Epithelial cell of prostate (primary cell): ENCODE measurements around the gene SIVA1.
"Not testable (repeated sequence)": the region's sequence is repeated elsewhere in the genome, so short reads cannot be mapped to it uniquely, and the experiment has no call there.

ENCODE experiments used
- DNase-seq: peaks from one replicate; pipeline ENCODE4 v3.0.0-alpha.2; 2011; ENCODE audit warnings: low read depth, low spot score
- H3K27ac ChIP-seq: fragments of 450-650 bp; 2 replicates; pipeline ENCODE4 v1.5.1; 2017; ENCODE audit warnings: mild to moderate bottlenecking

The SIVA1 gene

GRCh38 chr14:104747876-104748275 lies 5.1 kb upstream of the SIVA1 start:
- DNase-seq: no peak
- peak overlapping the region; percentile 88 for H3K27ac ChIP-seq

- DNase-seq: no peak
- peak overlapping the region; percentile 88 for H3K27ac ChIP-seq
Observed at GRCh38 chr14:104749111-104749649, 3.8 kb upstream of the SIVA1 start.

- H3K27ac ChIP-seq: peak overlapping the region; percentile 88
- DNase-seq: no peak
Observed at GRCh38 chr14:104750056-104750752, 2.7 kb upstream of the SIVA1 start.

- DNase-seq, H3K27ac ChIP-seq: not testable (repeated sequence)
Observed at GRCh38 chr14:104750753-104751057, 2.2 kb upstream of the SIVA1 start.

GRCh38 chr14:104751539-104752422 lies 1.2 kb upstream of the SIVA1 start:
- DNase-seq: no peak
- peak overlapping the region; percentile 57 for H3K27ac ChIP-seq

- H3K27ac ChIP-seq: peak overlapping the region; percentile 57
- DNase-seq: no peak
Observed at GRCh38 chr14:104752423-104752734, 568 bp upstream of the SIVA1 start.

- H3K27ac ChIP-seq: peak overlapping the region; percentile 57
- no peak for DNase-seq
Observed at GRCh38 chr14:104753528-104754212, 723 bp downstream of the SIVA1 start.

- DNase-seq: no peak
- no peak overlapping the region for H3K27ac ChIP-seq
Observed at GRCh38 chr14:104754213-104754851, 1.4 kb downstream of the SIVA1 start.

- H3K27ac ChIP-seq: no peak overlapping the region
- DNase-seq: no peak
Observed at GRCh38 chr14:104755621-104756020, 2.7 kb downstream of the SIVA1 start.

GRCh38 chr14:104756477-104757237 lies 3.7 kb downstream of the SIVA1 start:
- DNase-seq: no peak
- H3K27ac ChIP-seq: no peak overlapping the region

GRCh38 chr14:104757238-104757585 lies 4.3 kb downstream of the SIVA1 start:
- H3K27ac ChIP-seq: no peak overlapping the region

GRCh38 chr14:104757681-104758392 lies 4.9 kb downstream of the SIVA1 start:
- no peak for DNase-seq
- H3K27ac ChIP-seq: no peak overlapping the region

More at GRCh38 chr14:104757238-104757585, 4.3 kb downstream of the SIVA1 start:
- no peak for DNase-seq

- no peak for DNase-seq
- H3K27ac ChIP-seq: no peak overlapping the region
Observed at GRCh38 chr14:104758981-104759969, 6.3 kb downstream of the SIVA1 start.

GRCh38 chr14:104765517-104765916 lies 12.6 kb downstream of the SIVA1 start:
- H3K27ac ChIP-seq: no peak overlapping the region
- DNase-seq: no peak

- DNase-seq: no peak
- no peak overlapping the region for H3K27ac ChIP-seq
Observed at GRCh38 chr14:104766256-104766862, 13.4 kb downstream of the SIVA1 start.

GRCh38 chr14:104766863-104767633 lies 14.1 kb downstream of the SIVA1 start:
- H3K27ac ChIP-seq: no peak overlapping the region
- no peak for DNase-seq

GRCh38 chr14:104767634-104767918 lies 14.6 kb downstream of the SIVA1 start:
- H3K27ac ChIP-seq: no peak overlapping the region

More at GRCh38 chr14:104767634-104767918, 14.6 kb downstream of the SIVA1 start:
- DNase-seq: no peak
